GM18507 (cell line): ENCODE measurements around the gene PDPN.
"Not testable (repeated sequence)": the region's sequence is repeated elsewhere in the genome, so short reads cannot be mapped to it uniquely, and the experiment has no call there.

Experiments
- DNase-seq: peaks from one replicate; pipeline ENCODE4 v3.0.0; 2011; ENCODE audit warnings: low read depth; ENCODE audit not compliant: insufficient read length; ENCODE audit errors: extremely low spot score
- FAIRE-seq: peaks from 2 replicates; lab custom pipeline; 2011; peaks lifted over from hg19 to GRCh38; lab: Jason Lieb, UNC

PDPN gene, protein sequence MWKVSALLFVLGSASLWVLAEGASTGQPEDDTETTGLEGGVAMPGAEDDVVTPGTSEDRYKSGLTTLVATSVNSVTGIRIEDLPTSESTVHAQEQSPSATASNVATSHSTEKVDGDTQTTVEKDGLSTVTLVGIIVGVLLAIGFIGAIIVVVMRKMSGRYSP

DNA sequence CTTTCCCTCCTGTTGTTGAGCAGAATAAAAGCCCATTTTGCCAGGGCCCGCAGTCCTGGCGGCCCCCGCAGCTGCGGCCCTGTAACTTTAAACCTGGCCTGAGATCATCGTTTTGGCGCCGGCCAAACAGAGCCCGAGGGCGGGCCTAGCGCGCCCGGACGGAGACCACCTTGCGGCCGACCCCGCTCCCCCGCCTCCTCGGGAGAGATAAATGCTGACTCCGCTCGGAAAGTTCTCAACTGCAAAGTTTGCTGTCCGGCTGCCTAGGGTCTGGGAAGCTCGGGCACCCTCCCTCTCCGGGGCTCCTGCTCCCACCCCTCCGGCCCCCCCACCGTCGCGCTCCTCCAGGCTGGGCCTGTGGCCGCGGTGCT lies at the start of gene PDPN:
PDPN (plus strand) TSS at position 238 of the 371 bp plus-strand sequence. CDS start 202 bp downstream, outside the sequence.
- no peak for FAIRE-seq
- no peak for DNase-seq

DNA sequence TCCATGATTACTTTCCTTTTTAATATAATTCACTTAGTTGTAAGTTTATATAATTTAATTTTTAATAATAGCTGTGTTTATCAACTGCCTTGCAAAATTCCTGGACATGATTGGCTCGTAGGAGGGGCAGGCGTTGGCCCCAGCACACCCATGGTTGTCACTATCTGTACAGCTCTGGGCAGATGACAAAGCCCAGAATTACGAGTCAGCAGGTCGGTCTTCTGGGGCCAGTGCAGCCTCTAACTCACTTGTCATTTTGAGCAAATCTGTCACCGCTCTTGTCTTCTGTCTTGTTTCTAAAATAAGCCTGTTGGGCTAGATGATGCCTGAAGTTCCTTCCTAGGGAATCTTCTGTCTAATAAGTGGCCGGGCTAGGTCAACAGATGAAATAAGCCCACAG lies 48.4 kb upstream of the PDPN start:
- no peak for DNase-seq
- no peak for FAIRE-seq

DNA sequence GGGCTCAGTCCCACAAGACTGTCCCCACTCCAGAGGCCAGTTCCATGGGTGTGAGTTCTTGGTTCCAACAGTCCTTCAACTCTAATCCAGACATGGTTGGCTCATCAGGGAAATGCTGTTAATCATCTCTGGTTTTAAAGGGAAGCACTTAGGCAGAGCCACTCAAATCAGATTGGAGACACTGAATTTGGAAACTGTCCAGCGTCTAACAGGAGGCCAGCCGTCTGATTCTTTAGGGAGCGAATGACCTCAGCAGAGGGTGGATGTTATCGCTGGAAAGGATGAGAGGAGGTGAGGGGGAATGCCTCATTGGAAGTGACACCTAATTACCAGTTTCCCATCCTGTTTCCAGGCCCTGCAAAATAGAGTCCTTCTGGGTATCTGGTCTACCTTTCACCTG lies 47.1 kb upstream of the PDPN start:
- no peak for DNase-seq
- no peak for FAIRE-seq

DNA sequence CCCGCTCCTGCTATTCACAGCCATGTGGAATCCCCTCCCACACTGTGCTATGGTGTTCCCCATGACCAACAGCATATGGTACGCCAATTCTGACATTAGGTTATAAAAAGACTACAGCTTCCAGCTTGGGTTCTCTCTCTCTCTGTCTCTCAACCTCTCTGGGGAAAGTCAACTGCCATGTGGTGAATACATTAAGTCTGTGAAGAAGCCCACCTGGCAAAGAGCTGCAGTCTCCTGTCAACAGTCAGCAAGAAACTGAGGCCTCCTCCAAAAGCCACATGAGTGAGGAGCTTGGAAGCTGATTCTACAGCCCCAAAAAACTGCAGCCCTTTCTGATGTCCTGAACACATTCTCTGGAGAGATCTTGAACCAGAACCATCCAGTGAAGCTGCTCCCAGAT lies 44.8 kb upstream of the PDPN start:
- FAIRE-seq (no peak), DNase-seq (no peak)

GRCh38 chr1:13539683-13540082 lies 43.9 kb upstream of the PDPN start:
- no peak for FAIRE-seq
- no peak for DNase-seq

DNA sequence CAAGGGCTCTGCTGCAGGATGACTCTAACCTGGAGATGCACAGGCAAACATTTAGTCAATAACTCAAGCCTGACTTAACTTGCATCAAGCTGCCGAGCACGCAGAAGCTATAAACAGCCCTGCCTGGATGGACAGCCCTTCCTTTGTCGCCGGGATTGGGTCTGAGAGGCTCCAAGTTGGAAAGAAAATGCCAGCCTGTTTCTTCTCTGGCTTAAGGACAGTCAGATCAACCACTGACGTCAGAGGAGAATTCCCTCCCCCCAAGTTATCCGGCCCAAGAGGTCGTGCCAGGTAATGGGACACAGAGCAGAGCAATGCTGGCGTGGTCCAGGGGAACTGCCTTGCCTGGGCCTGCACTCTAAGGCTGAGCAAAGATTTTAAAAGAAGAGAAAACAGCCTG lies 42.8 kb upstream of the PDPN start:
- no peak for DNase-seq
- FAIRE-seq = no peak

- peak; percentile 5 for FAIRE-seq
- DNase-seq = no peak
Observed at GRCh38 chr1:13541435-13542215, 42.0 kb upstream of the PDPN start.

DNA sequence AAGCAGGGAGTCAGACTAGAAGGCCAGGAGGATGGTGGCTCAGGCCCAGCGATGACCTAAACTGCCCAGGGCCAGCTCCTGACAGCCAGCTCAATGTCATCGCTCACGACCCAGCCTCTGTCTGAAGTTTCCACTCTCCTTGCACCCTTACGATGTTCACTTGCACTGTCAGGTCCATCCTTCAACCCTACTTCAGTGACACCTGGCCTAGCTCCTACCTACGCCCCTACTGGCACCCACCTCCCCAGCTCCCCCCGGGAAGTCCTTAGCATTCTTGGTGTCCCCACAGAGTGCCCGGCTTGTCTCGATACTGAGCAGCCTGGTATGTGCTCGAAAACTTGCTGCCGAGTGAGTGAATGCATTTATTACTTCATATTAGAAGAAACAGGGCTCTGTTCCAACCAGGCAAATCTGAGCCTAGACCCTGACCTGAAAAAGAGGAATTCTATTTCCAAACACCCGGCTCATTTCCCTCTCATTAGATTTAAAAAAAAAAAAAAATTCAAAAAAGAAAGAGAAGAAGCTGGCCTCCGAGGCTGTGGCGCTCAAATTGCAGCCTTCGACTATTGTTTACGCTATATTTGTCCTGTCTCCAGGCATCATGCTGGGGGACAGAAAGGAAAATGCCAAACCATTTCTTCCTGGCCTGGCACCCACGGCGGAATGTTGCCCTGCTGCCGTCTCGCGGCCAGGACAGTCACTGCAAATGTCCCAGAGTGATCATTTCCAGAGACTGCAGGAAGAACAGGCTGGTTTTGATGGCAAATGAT lies 40.0 kb upstream of the PDPN start:
- FAIRE-seq (no peak), DNase-seq (no peak)

DNA sequence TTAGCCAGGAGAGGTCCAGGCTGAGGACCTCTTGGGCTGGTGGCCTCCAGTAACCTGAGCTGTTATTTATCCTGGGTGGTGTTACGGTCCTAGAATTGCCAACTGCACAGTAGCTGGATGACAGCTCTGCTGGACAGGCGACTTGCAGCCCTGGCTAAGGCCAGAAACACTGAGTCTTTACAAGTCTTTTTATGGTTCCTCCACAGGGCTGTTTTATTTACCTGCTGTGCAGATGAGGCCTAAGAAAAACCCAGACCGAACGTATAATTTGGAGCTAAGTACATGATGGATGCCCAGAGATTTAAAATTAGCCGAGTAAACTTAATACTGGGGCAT lies 39.4 kb upstream of the PDPN start:
- no peak for FAIRE-seq

DNA sequence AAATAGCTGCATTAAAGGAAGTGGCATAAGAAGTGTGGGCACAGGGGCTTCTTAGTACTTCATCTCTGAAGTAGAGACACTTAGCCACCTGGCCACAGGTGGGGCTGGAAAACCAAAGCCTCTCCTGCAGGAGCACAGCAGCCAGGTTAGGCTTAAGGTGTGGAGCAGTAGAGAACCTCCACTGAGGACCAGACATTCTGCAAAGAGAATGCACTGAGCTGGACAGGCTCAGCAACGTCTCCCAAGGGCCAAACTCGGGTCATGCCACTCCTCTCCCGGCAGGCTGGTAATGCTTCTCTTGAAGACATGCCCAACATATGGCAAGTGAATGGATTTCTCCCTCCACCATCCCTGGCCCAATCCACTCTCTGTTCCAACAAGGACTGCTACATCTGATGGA lies 36.8 kb upstream of the PDPN start:
- no peak for DNase-seq
- FAIRE-seq = no peak

More for the DNA sequence above, 39.4 kb upstream of the PDPN start:
- DNase-seq = no peak

DNA sequence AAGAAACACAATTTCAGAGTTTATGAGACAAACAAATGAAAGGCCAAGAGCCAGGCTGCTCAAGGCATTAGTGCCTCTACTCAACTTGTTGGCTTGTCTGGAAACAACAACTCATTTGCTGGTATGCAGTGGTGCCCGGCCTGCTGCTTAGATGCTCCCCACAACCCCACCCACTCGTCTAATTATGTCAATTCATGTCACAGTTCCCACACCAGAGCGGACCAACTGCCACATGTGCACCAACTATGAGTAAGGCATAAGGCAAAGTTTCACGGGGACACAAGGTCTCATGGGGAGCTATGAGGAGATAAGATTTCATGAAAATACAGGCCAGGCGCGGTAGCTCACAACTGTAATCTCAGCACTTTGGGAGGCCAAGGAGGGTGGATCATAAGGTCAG lies 35.4 kb upstream of the PDPN start:
- FAIRE-seq (no peak), DNase-seq (no peak)

DNA sequence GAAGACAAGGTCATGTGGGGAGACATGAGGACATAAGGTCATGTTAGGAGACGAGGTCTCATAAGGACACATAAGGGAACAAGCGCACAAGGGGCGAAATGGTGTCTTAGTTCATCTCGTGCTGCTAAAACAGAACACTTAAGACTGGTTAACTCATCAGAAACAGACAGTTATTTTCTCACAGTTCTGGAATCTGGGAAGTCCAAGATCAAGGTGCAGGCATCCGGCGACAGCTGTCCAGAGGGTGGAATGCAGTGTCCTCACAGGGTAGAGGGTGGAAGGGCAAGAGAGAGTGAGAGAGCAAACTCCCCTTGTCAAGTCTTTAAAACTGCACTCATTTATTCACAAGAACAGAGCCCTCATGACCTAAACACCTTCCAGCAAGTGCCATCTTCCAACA lies 34.6 kb upstream of the PDPN start:
- no peak for DNase-seq
- FAIRE-seq = no peak

- no peak for DNase-seq
- no peak for FAIRE-seq
Observed at GRCh38 chr1:13549521-13549920, 34.1 kb upstream of the PDPN start.

DNA sequence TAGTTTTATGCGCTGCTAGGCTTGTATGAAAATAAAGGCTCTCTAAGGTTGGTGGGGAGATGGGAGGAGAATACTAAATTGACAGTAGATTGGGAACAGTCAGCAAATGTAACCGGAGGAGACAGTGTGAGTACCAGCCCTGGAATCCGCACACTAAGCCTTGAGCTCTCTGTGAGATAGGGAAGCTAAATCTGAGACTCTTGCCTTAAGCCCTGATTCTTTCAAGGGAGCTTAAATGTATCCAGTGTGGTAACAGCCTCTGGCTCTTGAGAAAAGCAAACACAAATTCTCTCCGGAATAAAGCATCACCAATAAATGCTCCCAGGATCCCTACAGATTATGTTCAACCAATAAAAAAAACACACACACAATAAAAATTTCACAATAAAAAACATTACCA lies 33.0 kb upstream of the PDPN start:
- no peak for DNase-seq
- FAIRE-seq = no peak

- FAIRE-seq (no peak), DNase-seq (no peak)
Observed at GRCh38 chr1:13554798-13555197, 28.8 kb upstream of the PDPN start.

DNA sequence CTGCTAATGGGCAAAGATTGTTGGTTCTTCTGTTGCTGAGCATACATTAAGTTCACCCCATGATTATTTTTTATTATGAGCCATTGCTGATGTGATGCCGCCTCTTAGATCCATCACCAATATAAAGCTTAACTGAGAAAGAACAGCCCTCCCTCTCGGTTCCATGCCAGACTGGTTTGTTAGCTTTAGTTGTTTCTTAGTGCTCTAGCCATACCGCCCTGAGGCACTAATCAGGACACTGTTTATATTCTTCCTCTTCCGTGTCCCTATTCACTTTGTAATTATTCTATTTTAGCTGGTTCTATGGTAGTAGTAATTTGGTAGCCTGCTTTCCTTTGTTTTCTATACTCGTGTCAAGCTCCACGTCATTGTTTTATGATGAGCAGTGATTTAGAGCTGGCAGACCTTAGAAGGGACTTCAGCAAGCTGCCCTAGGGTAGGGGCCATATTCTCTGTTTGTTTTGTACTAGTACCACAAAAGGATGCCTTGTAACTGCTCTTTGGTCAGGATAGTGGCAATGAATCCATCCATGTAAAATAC lies 27.3 kb upstream of the PDPN start:
- FAIRE-seq = no peak

DNA sequence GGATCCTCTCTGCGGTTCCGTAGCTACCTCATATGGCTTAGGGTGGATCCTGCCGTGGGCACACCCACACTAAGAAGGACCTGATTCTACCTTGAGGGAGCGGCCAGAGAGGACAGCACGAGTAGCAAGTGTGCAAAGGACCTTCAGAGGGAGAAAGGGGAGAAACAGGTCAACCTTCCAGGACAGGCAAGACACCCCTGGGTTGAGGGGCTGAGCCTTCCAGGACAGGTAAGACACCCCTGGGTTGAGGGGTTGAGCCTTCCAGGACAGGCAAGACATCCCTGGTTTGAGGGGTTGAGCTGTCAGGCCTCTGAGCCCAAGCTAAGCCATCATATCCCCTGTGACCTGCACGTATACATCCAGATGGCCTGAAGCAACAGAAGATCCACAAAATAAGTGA lies 23.1 kb upstream of the PDPN start:
- no peak for FAIRE-seq
- no peak for DNase-seq

More for the DNA sequence above, 27.3 kb upstream of the PDPN start:
- DNase-seq = no peak

DNA sequence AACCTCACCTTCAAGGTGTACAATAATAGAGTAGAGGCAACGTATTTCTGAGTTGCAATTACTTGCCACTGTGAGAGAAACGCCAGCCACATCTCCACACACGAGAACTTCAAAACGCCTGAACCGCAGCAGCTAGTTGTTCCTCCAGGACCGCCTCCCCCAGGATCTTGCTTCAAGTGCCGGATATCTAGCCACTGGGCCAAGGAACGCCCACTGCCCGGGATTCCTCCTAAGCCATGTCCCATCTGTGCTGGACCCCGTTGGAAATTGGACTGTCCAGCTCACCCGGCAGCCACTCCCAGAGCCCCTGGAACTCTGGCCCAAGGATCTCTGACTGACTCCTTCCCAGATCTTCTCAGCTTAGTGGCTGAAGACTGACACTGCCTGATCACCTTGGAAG lies 20.7 kb upstream of the PDPN start:
- not testable (repeated sequence) for DNase-seq, FAIRE-seq

- FAIRE-seq = no peak
- no peak for DNase-seq
Observed at GRCh38 chr1:13564073-13564472, 19.6 kb upstream of the PDPN start.

GRCh38 chr1:13570435-13570834 lies 13.2 kb upstream of the PDPN start:
- DNase-seq, FAIRE-seq: not testable (repeated sequence)

DNA sequence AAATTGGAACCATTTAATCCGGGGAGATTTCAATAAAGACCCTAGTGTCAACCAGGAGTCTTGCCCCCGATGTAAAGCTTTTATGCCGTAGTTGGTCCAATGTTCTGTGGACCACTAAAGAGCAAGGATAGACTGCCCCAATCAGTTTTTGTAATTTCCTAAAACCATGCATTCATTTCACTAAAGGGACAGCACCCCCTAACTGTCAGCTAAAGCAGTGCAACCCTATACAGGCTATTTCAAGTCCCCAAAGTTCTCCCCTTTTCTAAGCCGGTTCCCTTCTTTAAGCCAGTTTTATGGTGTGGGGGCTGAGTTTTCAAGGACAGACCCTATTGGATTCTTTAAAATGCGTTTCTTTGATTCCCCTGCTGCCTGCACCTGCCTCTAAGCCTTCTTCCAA lies 12.7 kb upstream of the PDPN start:
- DNase-seq = no peak
- FAIRE-seq = no peak
